Measurements from ENCODE around the gene CEACAM18.
A peak's percentile ranks its signal among the peaks of the same experiment; 100 is the strongest.
"Not testable (repeated sequence)": the region's sequence is repeated elsewhere in the genome, so short reads cannot be mapped to it uniquely, and the experiment has no call there.

CEACAM18 gene

DNA sequence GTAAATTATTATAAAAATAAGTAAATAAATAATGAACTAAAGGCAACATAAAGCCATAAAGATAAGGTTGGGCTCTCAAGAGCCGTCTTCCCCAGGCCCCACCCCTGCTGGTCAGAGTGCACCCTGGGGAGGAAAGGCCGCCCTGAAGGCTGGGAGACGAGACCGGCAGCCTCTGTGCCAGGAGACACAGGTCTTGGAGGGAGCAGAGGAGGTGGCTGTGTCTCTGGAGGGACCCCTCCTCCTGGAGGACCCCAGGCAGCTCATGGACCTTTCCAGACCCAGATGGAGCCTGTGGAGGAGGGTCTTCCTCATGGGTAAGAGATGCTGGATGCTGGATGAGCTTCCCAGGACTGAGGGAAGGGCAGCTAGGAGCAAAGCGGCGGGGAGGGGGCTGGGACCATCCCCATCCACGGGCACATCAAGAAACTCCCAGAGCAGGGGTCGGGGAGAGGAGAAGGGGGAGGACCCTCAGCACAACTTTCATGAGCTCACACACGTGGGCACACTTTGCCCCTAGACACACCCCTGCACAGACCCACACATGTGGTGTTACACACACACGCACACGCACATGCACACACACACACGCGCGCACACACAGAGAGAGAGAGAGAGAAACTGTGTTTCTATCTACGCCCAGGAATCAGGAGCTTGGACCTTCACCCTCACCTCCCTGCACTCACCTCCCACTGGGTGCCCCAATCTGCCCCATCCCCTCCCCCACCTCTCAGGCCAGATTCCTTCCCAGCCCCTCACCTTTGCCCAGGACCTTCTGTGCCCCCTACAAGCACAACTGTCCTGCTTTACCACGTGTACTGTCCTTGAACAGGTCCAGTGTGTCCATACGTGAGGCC, at the start of gene CEACAM18:
Gene CEACAM18, plus strand, starts transcription at position 159 of the 854 bp plus-strand sequence.
- no peak for DNase-seq

DNA sequence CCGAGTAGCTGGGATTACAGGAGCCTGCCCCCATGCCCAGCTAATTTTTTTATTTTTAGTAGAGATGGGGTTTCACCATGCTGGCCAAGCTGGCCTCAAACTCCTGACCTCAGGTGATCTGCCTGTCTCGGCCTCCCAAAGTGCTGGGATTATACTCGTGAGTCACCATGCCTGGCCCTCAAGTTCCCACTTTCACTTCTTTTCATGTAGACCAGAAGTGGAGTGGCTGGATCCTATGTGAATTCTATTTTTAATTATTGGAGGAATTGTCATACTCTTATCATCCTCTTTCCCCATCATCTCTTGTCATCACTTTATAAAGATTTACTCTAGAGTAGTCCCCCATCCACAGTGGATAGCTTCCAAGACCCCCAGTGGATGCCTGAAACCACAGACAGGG, 48.1 kb upstream of the CEACAM18 start:
- no peak for DNase-seq

DNA sequence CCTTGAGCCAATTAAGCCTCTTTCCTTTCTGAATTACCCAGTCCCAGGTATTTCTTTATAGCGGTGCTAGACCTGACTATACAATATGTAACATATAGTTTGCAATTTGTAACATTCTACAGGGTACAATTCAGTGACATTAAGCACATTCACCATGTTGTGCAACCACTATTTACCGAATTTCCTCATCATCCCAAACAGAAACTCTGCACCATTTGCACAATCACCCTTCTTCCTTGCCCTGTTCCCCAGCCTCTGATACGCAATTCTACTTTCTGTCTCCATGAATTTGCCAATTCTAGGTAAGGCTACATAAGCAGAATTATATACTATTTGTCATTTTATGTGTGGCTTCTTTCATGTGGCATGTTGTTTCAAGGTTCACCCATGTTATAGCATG, 47.2 kb upstream of the CEACAM18 start:
- DNase-seq, result no peak

DNA sequence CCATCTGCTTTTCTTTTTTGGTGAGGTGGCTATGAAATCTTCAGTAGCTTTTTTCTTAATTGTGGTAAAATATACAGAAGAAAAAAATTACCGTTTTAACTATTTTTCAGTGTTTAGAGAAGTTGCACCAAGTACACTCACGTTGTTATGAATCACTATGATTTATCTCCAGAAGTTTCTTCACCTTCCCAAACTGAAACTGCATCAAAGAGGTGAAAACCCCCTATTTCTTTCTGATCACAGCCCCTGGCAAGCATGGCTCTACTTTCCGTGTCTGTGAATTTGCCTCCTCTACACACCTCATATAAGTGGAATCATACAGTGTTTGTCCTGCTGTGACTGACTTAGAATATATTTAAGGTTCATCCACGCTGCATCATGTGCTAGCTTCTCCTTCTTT, 45.3 kb upstream of the CEACAM18 start:
- no peak for DNase-seq

DNA sequence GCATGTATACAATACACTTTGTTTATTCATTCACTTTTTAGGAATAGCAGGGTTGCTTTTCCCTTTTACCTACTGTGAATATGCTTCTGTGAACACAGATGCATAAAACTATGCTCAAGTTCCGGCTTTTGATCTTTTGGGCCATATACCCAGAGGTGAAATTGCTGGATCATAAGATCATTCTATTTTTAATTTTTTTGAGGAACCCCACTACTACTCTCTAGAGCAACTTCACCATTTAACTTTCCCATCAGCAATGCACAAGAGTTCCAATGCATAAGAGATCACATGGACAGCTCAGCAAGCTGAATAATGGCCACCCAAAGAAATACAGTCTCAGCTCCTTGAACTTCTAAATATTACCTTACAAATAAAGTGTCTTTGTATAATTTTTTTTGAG, 43.9 kb upstream of the CEACAM18 start:
- DNase-seq, result no peak

DNA sequence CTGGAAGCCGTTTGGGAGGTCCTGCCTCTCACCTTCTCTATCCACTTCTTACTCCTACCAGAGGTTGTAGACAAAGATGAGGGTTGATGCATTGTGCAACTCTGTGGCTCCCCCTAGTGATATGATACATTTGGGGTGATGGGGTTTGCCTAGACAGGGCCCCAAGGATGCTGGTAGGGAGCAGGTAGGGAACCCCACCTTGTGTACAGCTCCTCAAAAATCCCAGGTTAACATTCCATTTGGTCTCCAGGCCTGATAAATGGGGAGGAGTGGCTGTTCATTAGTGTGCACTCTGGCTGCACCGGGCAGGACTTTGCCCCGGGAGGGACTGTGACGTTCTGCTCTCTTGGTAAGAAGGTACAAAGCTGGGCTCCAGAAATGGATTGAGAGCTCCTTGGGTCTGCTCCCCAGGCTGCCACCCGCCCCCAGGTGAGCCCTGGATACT, 39.3 kb upstream of the CEACAM18 start:
- peak in 1 of 2 donors; percentile 6 for DNase-seq

DNA sequence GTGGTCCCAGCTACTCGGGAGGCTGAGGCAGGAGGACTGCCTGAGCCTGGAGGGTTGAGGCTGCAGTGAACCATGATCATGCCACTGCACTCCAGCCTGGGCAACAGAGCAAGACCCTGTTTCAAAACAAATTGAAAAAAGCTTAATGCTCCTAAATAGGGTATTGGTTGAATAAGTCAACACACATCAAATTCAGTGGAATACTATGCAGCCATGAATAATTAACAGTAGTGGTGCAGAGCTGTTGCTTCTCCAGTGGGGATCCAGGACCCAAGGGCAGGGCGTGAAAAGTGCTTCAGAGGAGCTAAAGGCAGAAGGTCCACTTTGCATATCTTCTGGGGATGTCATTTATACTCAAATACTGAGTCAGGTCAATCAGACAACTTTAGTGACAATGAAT, 38.3 kb upstream of the CEACAM18 start:
- no peak for DNase-seq

DNA sequence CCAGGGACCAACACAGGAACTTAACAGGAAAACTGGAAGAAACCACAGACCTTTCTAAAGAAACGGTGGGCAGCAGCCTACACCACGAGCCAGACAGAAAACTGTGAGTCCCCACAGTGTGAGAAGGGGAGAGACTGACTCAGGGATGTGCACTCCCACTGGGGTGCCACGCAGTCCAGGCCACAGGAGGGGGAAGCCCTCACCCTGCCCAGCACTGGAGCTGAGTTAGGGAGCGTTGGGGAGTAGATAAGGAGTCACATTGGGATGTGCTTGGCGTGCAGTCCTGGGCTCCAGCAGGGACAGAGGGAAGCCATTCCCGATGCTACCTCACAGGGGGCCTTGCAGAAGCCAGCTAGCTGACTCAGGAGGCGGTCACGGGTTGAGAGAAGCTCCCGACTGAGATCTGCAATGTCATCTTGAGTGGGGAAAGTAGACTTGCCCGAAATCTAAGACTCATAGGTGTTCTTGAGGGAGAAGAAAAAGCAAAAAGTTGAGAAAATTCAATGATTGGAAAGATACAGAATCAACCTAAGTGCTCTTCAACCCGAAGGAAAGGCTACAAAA, 37.4 kb upstream of the CEACAM18 start:
- DNase-seq, result peak; percentile 15 to 16

DNA sequence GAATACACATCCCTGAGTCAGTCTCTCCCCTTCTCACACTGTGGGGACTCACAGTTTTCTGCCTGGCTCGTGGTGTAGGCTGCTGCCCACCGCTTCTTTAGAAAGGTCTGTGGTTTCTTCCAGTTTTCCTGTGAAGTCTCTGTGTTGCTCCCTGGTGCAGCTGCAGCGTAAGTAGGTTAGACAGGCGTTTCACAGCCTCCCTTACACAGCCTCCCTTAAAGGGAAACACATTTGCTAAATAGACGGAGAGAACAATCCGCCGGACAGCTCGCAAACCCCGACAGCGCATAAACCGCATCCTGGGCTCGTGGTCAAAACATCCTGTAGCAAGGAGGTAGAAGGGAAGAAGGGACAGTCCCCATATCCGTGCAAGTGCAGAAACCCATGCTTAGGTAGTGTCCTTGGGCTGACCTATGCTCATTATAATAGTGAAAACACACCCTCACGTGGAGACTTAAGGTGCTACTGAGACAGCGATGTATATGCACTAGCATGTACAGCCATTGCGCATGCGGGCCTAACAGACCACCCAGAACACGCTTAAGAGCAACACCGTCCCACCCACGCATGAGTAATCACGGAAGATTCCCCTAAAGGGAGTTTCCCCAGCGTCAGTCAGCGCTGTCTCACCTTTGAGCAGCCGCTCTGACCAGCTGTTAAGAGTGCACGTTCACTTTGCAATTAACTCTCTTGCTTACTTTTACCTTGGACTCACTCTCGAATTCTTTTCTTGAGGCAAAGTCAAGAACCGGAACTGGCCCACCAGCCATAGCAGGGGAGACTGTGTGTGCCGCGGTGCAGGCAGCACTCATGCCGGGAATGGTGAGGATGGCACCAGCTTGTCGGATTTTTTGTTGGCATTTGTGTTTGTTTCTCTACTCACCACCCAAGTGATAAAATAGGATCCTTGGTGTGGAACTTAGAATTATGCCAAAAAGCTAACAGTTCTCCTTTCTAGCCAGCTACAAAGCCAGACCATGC, 36.6 kb upstream of the CEACAM18 start:
- peak in 1 of 2 donors; percentile 48 for DNase-seq

DNA sequence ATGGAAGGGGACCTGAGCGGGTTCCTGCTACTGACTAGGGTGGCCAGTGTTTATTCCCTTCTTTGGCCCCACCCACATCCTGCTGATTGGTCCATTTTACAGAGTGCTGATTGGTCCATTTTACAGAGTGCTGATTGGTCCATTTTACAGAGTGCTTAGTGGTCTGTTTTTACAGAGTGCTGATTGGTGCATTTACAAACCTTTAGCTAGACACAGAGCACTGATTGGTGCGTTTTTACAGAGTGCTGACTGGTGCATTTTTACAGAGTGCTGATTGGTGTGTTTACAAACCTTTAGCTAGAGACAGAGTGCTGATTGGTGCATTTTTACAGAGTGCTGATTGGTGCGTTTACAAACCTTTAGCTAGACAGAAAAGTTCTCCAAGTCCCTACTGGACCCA, 30.8 kb upstream of the CEACAM18 start:
- DNase-seq, result not testable (repeated sequence)

DNA sequence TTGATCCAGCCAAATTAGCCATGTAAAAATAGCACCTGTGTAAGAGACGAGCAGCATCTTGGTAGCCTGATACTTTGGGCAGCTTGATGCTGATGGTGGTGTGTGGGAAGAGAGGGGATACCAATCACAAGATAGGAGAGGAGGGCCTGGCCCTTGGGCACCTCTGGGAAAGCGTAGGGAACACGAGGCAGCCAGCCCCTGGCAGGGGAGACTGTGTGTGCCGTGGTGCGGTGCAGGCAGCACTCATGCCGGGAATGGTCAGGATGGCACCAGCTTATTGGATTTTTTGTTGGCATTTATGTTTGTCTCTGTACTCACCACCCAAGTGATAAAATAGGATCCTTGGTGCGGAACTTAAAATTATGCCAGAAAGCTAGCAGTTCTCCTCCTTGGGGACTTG, 30.3 kb upstream of the CEACAM18 start:
- no peak for DNase-seq

DNA sequence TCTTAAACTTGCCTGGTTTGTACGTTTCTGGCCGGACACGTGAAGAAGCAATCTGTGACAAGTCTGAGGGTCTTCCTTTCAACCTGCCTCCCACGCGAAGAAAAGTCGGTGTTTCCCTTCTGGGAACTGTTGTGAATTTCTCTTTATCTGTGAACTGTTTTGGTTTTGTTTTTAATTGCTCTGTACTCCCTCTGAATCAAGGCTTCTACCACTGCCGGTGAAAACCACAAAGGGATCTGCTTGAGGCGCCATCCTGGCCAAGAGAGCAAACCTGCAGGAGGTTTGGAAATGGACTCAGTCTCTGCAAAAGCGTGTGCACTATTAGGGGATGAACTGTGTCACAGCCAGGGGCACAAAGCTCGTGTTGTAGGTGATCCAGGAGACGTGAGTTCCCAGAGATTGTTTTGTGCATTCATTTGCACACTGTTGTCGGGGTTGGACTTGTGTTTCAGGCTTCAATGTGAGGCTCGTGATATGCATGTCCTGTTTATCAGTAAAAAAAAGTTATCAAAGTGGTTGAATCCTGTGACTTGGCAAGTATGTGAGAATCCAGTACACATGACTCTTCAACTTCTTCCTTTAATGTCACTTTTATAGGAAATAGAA, 29.8 kb upstream of the CEACAM18 start:
- peak in 1 of 2 donors; percentile 5 for DNase-seq

DNA sequence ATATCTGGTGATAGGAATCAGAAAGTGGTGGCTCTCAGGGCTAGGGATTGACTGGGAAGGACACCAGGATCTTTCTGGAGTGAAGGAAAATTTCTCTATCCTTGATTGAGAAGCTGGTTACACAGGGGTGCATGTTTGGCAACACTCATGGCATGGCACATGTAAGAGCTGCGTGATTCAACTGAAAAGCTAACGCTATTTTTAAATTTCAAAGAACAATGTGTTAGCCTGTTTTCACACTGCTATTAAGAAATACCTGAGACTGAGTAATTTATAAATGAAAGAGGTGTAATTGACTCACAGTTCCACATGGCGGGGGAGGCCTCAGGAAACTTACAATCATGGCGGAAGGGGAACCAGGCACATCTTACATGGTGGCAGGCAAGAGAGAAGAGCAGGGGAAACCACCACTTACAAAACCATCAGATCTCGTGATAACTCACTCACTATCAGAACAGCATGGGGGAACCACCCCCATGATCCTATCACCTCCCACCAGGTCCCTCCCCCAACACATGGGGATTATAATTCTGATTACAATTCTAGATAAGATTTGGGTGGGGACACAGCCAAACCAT, 27.5 kb upstream of the CEACAM18 start:
- DNase-seq, result no peak

DNA sequence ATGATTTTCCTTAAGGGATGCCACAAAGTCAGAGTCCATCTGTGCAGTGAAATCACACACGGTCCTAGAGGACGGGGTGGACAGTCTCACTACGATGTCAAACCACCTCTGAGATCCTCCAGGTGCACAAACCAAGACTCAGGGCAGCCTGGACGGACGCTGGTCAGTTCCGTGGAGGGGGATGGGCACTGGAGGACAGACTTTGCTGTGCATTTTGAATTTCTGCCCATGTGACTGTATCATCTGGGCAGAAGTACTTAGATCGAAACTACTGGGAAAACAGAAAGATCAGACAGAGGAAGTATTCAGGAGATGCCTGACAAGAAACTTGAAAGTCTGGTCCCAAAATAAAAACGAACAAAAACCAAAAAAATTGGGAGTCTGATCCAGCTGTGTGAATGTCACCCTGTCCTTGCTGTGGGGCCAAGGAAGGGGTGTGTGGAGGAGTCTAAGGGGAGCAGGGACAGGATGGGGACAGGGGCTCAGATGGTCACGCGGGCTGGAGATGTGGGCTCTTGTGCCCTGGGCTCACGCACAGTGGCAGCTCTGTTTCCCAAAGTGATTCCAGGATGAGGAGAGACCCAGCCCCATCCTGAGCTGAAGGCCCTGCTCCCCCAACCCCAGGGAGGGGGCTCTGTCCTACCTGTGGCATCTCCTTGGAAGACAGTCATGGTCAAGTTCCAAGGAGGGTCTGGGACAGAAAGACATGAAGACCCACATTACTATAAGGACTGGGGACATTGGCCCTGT, 21.6 kb upstream of the CEACAM18 start:
- no peak for DNase-seq

DNA sequence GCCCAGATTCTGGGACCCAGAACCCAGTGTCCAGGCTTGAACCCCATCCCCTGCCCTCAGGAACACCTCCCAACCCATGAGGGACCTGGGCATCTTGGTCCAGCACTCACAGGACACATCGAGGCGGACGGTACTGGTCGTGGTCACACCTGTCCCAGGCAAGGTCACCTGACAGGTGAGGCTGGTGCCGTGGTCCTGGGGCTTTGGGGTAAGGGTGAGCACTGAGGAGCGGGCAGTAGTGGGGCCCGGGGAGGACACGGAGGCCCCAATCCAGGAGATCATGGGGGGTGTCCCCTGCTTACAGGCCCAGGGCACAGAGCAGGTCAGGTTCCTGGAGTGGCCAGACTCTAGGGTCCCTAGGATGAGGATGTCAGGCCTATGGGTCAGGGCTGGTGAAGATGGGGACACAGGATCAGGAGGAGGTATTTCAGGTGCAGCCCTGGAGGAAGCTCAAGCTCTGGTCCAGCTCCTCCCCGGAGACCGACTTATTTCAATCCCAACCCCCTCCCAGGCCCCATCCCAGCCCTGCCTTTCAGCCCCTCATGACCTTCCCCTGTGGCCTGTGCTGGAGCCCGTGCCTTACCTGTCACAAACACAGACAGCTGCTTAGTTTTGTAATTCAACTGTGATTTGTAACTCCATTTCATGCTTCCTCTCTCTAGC, 20.9 kb upstream of the CEACAM18 start:
- no peak for DNase-seq

DNA sequence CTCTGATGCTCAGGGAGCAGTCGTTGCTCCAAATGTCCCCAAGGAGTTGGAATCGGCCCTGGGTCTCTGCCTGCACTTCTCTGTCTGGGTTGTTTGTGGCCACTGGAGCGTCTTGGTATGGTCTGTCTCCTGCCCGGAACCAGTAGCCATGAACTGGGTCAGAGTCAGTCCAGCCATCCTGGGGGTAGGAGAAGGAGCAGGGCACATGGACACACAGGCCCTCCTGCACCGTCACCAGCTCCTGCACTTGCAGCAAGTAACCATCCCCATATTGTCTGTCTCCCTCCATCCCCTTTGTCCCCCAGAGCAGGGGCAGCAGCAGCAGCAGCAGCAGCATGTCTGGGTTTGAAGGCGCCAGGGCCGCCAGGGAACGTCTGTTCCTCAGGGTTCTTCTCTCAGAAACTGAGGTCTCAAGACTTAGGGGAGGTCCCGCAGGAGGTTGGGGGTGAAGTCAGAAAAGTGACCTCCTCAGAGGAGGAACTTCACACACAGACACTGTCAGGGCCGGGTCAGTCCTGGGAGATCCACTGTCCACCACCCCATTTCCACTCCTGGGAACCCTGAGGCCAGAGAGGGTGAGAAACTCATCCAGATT, 20.2 kb upstream of the CEACAM18 start, which contains the start of gene SIGLEC8:
Gene SIGLEC8, minus strand, starts transcription at position 404 of the 595 bp plus-strand sequence. Its CDS starts 67 bp downstream, at position 337.
- no peak for DNase-seq

DNA sequence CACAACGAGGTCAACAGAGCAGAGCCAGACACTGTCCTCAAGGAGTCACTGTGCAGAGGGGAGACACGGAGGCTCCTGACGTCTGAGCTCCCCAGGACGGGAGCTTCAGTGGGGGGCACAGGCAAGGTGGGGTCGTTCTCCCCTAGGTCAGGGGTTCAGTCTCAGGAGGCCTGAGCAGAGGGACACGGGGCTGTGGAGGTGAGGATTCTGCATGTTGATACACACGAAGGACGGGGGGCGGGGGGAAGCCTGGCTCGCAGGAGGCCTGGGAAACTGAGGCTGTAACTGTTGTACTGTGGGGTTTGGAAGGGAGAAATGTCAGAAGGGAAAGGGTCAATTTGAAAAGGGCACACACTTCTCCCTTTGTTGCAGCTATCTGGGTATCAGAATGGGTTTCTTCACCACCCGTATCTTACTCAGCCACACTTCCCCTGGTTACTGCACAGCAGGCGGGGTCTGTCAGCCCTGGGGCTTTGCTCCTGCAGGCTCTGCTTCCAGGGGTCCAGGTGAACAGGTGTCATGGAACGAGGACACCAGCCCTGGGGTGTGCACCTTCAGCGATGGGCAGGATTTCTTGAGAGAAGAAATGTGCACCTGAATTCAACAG, 19.3 kb upstream of the CEACAM18 start:
- no peak for DNase-seq

DNA sequence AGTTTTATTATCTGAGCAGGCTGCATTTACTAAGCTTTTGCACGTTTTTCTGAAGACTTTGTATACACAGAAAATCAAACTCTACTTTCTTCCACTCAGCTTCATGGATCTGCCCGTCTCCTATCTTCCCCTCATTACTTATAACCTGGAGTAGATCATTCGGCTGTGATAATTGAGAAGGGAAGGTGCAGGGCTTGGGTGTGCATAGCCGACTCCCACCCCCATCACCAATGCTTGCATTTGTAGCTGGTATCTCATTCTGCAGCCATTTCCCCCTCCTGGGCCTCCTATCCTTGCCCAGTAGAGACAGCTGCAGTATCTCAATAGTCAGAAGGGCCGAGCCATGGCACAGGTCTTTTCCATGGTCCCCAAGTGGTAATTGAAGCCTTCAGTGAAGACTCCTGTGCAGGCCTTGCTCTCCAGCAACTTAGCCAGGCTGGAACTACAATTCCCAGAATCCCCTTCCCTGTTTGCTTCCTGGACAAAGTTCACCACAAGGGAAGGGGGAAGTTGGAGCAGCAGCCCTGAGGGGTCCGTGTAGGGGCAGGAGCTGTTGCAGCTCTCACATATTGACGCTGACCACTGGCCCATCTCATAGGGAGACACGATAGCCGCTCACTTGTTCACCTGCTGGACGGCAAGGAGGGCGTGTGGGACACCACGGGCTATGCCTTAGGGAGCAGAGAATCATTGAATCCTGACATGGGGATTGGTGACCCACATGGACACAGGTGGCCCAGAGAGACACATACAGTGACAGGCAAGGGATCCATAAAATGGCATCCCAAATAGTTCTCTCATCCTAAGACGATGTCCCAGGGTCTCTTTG, 18.0 kb upstream of the CEACAM18 start:
- no peak for DNase-seq

DNA sequence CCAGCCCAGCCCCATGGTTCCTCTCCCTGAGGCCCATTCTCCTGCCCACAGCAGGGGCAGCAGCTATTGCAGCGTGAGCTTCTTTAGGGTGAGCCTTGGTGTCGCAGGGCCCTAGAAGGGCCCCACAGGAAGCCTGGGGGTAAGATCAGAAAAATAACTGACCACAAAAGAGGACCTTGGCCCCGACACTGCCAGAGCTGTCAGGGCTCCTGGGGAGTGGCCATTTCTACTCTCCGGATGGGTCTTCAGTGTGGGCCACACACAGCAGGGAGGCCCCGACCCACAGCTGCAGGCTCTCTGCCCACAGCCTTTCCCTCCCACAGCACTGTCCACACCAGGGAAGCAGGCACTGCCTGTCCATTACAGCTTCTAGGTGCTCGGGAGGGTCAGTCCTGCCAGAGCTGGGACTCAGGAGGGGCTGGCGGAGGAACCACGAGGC, 16.6 kb upstream of the CEACAM18 start:
- DNase-seq, result no peak

All from bone marrow (tissue), 2 donors.